Endothelial cell of umbilical vein (primary cell): ENCODE results near the gene SLC44A4. TPM values are rescaled to one million over a fixed set of nuclear protein-coding genes. Genes with fewer than 3 reads are reported as not detected.

Experiments
- BruUV-seq: library from RNA; stranded (reverse); fragments of 400-500 nt; replicated peaks from 2 replicates; lab custom pipeline; 2021; lab: Mats Ljungman, UMichigan
- CTCF ChIA-PET: fragments of 300-600, 350-600 bp; sonication (Branson Sonifier 250); formaldehyde crosslinking; loops from one replicate; lab custom pipeline; 2021; ENCODE audit warnings: antibody characterized with exemption, inconsistent platforms; lab: Charles Lee
- POLR2A ChIA-PET: fragments of 300-600, 350-600 bp; sonication (Branson Sonifier 250); formaldehyde crosslinking; loops from one replicate; lab custom pipeline; 2021; ENCODE audit warnings: antibody characterized with exemption, inconsistent platforms; lab: Charles Lee
- DNase-seq: peaks from one replicate; pipeline ENCODE4 v3.0.0-alpha.2; 2011; ENCODE audit warnings: low read depth, low spot score
- FAIRE-seq: peaks from 2 replicates; lab custom pipeline; 2011; peaks lifted over from hg19 to GRCh38; lab: Jason Lieb, UNC
- H2AFZ ChIP-seq: 2 replicates; pipeline ENCODE4 v1.6.0; 2012; ENCODE audit warnings: low read depth, low read length, control low read depth, inconsistent platforms
- H3K27ac ChIP-seq: 2 replicates; pipeline ENCODE4 v1.5.1; 2011; ENCODE audit warnings: low read depth, mild to moderate bottlenecking, control low read depth, low read length, moderate library complexity; ENCODE audit not compliant: insufficient read depth
- H3K27me3 ChIP-seq, 2 experiments: 2 replicates each; pipeline versions ENCODE4 v1.6.0 to v1.6.1; 2011; ENCODE audit warnings: low read length in 2 of 2, mixed read lengths in 1 of 2; ENCODE audit not compliant: control insufficient read depth in 2 of 2, insufficient read depth in 2 of 2
- H3K36me3 ChIP-seq, 2 experiments: 2 replicates in 1 of 2; 3 replicates in 1 of 2; pipeline ENCODE4 v1.5.1; 2011; ENCODE audit warnings: low read length in 2 of 2, mild to moderate bottlenecking in 1 of 2, moderate library complexity in 1 of 2; ENCODE audit not compliant: control insufficient read depth in 2 of 2, insufficient read depth in 2 of 2; ENCODE audit errors: extremely low read depth in 1 of 2
- H3K4me1 ChIP-seq: 3 replicates; pipeline ENCODE4 v1.5.1; 2011; ENCODE audit warnings: mild to moderate bottlenecking, low read length; ENCODE audit not compliant: control insufficient read depth, insufficient read depth; ENCODE audit errors: extremely low read depth
- H3K4me2 ChIP-seq: 2 replicates; pipeline ENCODE4 v1.6.1; 2011; ENCODE audit warnings: low read length, control low read depth, mixed read lengths; ENCODE audit not compliant: insufficient read depth
- H3K4me3 ChIP-seq, 3 experiments: fragments of 200-600 bp in 1 of 3; sonication (generic), shearing (Covaris generic) in 1 of 3; replicated peaks in 1 of 3; 2 replicates each; pipeline ENCODE4 v1.5.1; 2011 to 2016; ENCODE audit warnings: control low read depth in 3 of 3, low read length in 3 of 3, mild to moderate bottlenecking in 2 of 3, inconsistent platforms in 1 of 3, low read depth in 1 of 3, moderate library complexity in 1 of 3; ENCODE audit not compliant: insufficient read depth in 1 of 3
- H3K79me2 ChIP-seq: 2 replicates; pipeline ENCODE4 v1.6.0; 2012; ENCODE audit warnings: low read length, inconsistent platforms; ENCODE audit not compliant: control insufficient read depth, insufficient read depth
- H3K9ac ChIP-seq: replicated peaks from 2 replicates; pipeline ENCODE3; 2011; ENCODE audit warnings: low read length, control low read depth; ENCODE audit not compliant: insufficient read depth; ENCODE audit errors: extremely low read depth
- H3K9me1 ChIP-seq: replicated peaks from 3 replicates; pipeline ENCODE4 v1.6.0; 2011; ENCODE audit warnings: mild to moderate bottlenecking, low read length; ENCODE audit not compliant: control insufficient read depth, insufficient read depth; ENCODE audit errors: extremely low read depth
- H3K9me3 ChIP-seq: replicated peaks from 2 replicates; pipeline ENCODE4 v1.5.1; 2012; ENCODE audit warnings: low read length, inconsistent platforms; ENCODE audit not compliant: control insufficient read depth, insufficient read depth
- H4K20me1 ChIP-seq: replicated peaks from 2 replicates; pipeline ENCODE3; 2011; ENCODE audit warnings: mild to moderate bottlenecking, low read length; ENCODE audit not compliant: control insufficient read depth, insufficient read depth; ENCODE audit errors: extremely low read depth
- EZH2 ChIP-seq: IDR thresholded peaks from 2 replicates; pipeline ENCODE4 v1.6.1; 2012; ENCODE audit warnings: borderline replicate concordance, low read depth, mild to moderate bottlenecking, moderate library complexity, low read length, inconsistent platforms; ENCODE audit not compliant: severe bottlenecking
- FOS ChIP-seq: IDR thresholded peaks from 2 replicates; pipeline ENCODE4 v1.6.1; 2011; ENCODE audit warnings: mild to moderate bottlenecking, low read length, moderate library complexity, borderline replicate concordance; ENCODE audit not compliant: insufficient read depth
- GATA2 ChIP-seq: IDR thresholded peaks from 2 replicates; pipeline ENCODE4 v1.7.0; 2011; ENCODE audit warnings: low read depth, mild to moderate bottlenecking, moderate library complexity, mixed read lengths, low read length; ENCODE audit not compliant: insufficient read length, insufficient read depth
- JUN ChIP-seq: IDR thresholded peaks from 2 replicates; pipeline ENCODE4 v1.6.1; 2011; ENCODE audit warnings: borderline replicate concordance, low read depth; ENCODE audit not compliant: insufficient read length, insufficient read depth
- MYC ChIP-seq: IDR thresholded peaks from one replicate; pipeline ENCODE4 v1.6.1; 2011; ENCODE audit warnings: mild to moderate bottlenecking, low read depth, low read length
- POLR2A ChIP-seq: IDR thresholded peaks from 2 replicates; pipeline ENCODE4 v1.6.1; 2012; ENCODE audit warnings: low read depth, mild to moderate bottlenecking, control low read depth, low read length
- POLR2AphosphoS5 ChIP-seq: IDR thresholded peaks from 2 replicates; pipeline ENCODE4 v1.6.1; 2012; ENCODE audit warnings: low read depth, mild to moderate bottlenecking, control low read depth, low read length, moderate library complexity; ENCODE audit not compliant: insufficient read depth
- dilution Hi-C: fragments of 300-500 bp; cut with MboI; formaldehyde crosslinking; loops from one replicate; pipeline ENCODE4 v1.15.0; 2019; ENCODE audit warnings: low sequenced_read_pairs; ENCODE audit not compliant: extremely low pct_ligation_motif_present
- intact Hi-C: fragments of 100-400 bp; cut with micrococcal nuclease; formaldehyde crosslinking; loops from one replicate; pipeline ENCODE4 v1.10.0; 2022
- polyA plus RNA-seq, 4 experiments: library from polyadenylated mRNA; depleted of rRNA in 3 of 4; stranded (reverse) in 3 of 4; unstranded in 1 of 4; fragments of >200 nt; gene quantifications; 2 replicates each; pipeline versions ENCODE4 v1.2.1 to v1.2.3, GENCODE V29; 2011 to 2012; ENCODE audit warnings: missing spikeins in 1 of 4
- total RNA-seq: library from RNA; stranded (reverse); gene quantifications from 2 replicates; pipeline ENCODE4 v1.2.3, GENCODE V29; 2021
- TF ChIP-seq, protein P1 (sequence below), 2 donors: IDR thresholded peaks; 1 replicate in 1 of 2; 2 replicates in 1 of 2; pipeline ENCODE4 v1.5.1; 2011; ENCODE audit warnings: low read length in 2 of 2, mild to moderate bottlenecking in 2 of 2, moderate library complexity in 2 of 2, control low read depth in 1 of 2, inconsistent platforms in 1 of 2, low read depth in 1 of 2; ENCODE audit not compliant: insufficient read depth in 1 of 2; ENCODE audit errors: extremely low read depth in 1 of 2
- TF ChIP-seq, protein P2 (sequence below): IDR thresholded peaks from 2 replicates; pipeline ENCODE4 v1.6.1; 2011; ENCODE audit not compliant: insufficient read depth, insufficient read length

SLC44A4 gene
- total and polyA plus RNA-seq, 2 donors (not counting 3 experiments of a cell fraction or from before 2014, with no cell fraction given): 0.84 to 1.1 TPM

DNA sequence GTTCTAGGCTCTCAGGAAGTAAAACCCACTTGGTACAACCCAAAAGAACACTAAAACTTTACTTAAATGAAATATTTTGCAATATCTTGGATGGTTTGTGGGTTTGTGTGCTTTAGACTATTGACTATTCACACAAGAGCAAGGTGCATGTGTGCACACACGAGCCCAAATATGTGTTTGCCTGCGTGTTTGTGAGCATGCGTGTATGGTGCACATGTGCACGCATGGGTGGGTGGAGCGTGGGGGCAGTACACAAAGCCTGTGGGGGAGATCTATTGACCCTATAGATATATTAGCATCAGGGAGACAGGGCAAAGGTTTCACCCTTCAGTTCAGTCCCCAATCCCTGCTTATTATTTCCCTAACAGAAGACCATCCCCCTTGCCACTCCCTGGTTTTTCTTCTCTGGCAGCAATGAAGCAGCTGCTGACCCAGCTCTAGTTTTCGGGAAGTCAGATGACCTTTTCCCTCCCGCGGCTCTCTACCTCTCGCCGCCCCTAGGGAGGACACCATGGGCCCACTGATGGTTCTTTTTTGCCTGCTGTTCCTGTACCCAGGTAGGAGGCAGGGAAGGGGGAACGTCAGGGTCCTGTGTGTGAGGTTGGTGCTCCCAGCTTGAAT lies 48.6 kb upstream of the SLC44A4 start, which contains the start of gene C2:
Gene C2, plus strand, starts transcription at position 476 of the 621 bp plus-strand sequence. Its CDS starts 36 bp downstream, at position 512.
- H3K9me1 ChIP-seq: no peaks in the 10 kb centered on the region
- FAIRE-seq: no peak
- DNase-seq: no peak
- no peak within 1 kb of the TSS for H2AFZ ChIP-seq
- intact Hi-C loops (no loop called here), dilution Hi-C loops (no loop called here)
- no peak within 1 kb of the TSS for H3K9ac ChIP-seq
- no peak within 1 kb of the TSS for H3K4me3 ChIP-seq
- H3K27ac ChIP-seq: no peak within 1 kb of the TSS
- H3K27me3 ChIP-seq: peaks cover 9 to 13% of the 10 kb centered on the region in 2 experiments
- H3K79me2 ChIP-seq: no peaks in the 10 kb centered on the region
- no peak within 1 kb of the TSS for H3K4me2 ChIP-seq
- no peaks in the 10 kb centered on the region for H4K20me1 ChIP-seq
- no TSS peak for BruUV-seq
- H3K36me3 ChIP-seq: no peaks in the 10 kb centered on the region
- TF ChIP-seq MYC (no peak), POLR2AphosphoS5 (no peak), GATA2 (no peak), FOS (no peak), POLR2A (no peak), JUN (no peak), EZH2 (no peak)
- TF ChIP-seq, protein P1, sequence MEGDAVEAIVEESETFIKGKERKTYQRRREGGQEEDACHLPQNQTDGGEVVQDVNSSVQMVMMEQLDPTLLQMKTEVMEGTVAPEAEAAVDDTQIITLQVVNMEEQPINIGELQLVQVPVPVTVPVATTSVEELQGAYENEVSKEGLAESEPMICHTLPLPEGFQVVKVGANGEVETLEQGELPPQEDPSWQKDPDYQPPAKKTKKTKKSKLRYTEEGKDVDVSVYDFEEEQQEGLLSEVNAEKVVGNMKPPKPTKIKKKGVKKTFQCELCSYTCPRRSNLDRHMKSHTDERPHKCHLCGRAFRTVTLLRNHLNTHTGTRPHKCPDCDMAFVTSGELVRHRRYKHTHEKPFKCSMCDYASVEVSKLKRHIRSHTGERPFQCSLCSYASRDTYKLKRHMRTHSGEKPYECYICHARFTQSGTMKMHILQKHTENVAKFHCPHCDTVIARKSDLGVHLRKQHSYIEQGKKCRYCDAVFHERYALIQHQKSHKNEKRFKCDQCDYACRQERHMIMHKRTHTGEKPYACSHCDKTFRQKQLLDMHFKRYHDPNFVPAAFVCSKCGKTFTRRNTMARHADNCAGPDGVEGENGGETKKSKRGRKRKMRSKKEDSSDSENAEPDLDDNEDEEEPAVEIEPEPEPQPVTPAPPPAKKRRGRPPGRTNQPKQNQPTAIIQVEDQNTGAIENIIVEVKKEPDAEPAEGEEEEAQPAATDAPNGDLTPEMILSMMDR (IDR thresholded peaks at IDR 0.05; ENCODE audit: extremely low read depth in 1 of 2, insufficient read depth in 1 of 2, low read depth in 1 of 2, low read length in 2 of 2): no peak
- TF ChIP-seq, protein P2, sequence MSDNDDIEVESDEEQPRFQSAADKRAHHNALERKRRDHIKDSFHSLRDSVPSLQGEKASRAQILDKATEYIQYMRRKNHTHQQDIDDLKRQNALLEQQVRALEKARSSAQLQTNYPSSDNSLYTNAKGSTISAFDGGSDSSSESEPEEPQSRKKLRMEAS: no peak
- H3K9me3 ChIP-seq: no peaks in the 10 kb centered on the region
- no peaks in the 10 kb centered on the region for H3K4me1 ChIP-seq
- ChIA-PET POLR2A (no interaction called here), CTCF (interaction anchor here (1.0 kb wide), 1 partner anchor 25 kb away, joined by 4 read pairs; no protein-coding TSS in a partner anchor)
